Sigmoid colon (tissue), 4 donors: Measurements from ENCODE around the gene GTF3C5.
A peak's percentile ranks its signal among the peaks of the same experiment; 100 is the strongest.

Experiments used
- EP300 ChIP-seq, 4 donors: sonication (generic); formaldehyde crosslinking; IDR thresholded peaks; one replicate each; pipeline ENCODE4 v1.6.1; 2017; ENCODE audit warnings: antibody characterized with exemption in 4 of 4
- POLR2A ChIP-seq, 2 donors: fragments of 450-650 bp; IDR thresholded peaks; one replicate each; pipeline ENCODE4 v1.6.1; 2016; ENCODE audit warnings: antibody characterized with exemption in 2 of 2, mild to moderate bottlenecking in 2 of 2, moderate library complexity in 2 of 2
- POLR2AphosphoS5 ChIP-seq, 4 donors: sonication (generic); formaldehyde crosslinking; IDR thresholded peaks; one replicate each; pipeline ENCODE4 v1.6.1; 2017; ENCODE audit warnings: antibody characterized with exemption in 4 of 4
- TF ChIP-seq, protein P1 (sequence below), 4 experiments: fragments of 450-650 bp in 3 of 4; fragments of 200-600 bp in 1 of 4; IDR thresholded peaks; one replicate each; pipeline ENCODE4 v1.5.1; 2016 to 2019; ENCODE audit warnings: antibody characterized with exemption in 4 of 4, mild to moderate bottlenecking in 3 of 4, moderate library complexity in 2 of 4

GRCh38 chr9:133098104-133098754, 67.4 kb downstream of the GTF3C5 start:
- TF ChIP-seq, protein P1, sequence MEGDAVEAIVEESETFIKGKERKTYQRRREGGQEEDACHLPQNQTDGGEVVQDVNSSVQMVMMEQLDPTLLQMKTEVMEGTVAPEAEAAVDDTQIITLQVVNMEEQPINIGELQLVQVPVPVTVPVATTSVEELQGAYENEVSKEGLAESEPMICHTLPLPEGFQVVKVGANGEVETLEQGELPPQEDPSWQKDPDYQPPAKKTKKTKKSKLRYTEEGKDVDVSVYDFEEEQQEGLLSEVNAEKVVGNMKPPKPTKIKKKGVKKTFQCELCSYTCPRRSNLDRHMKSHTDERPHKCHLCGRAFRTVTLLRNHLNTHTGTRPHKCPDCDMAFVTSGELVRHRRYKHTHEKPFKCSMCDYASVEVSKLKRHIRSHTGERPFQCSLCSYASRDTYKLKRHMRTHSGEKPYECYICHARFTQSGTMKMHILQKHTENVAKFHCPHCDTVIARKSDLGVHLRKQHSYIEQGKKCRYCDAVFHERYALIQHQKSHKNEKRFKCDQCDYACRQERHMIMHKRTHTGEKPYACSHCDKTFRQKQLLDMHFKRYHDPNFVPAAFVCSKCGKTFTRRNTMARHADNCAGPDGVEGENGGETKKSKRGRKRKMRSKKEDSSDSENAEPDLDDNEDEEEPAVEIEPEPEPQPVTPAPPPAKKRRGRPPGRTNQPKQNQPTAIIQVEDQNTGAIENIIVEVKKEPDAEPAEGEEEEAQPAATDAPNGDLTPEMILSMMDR (IDR thresholded peaks at IDR 0.05) = no peak
- TF ChIP-seq POLR2A (IDR thresholded peaks at IDR 0.05) = no peak
- no peak for TF ChIP-seq EP300 (IDR thresholded peaks at IDR 0.05)
- peak in 1 of 4 donors; percentile 3 for TF ChIP-seq POLR2AphosphoS5 (IDR thresholded peaks at IDR 0.05)
